Keratinocyte (primary cell): ENCODE measurements around the gene ZFPL1. TPM values are rescaled to one million over a fixed set of nuclear protein-coding genes. Genes with fewer than 3 reads are reported as not detected.

ENCODE experiments used
- DNase-seq: peaks from one replicate; pipeline ENCODE4 v3.0.0-alpha.2; 2011; ENCODE audit warnings: low read depth, missing footprints, low spot score
- FAIRE-seq: peaks from 2 replicates; lab custom pipeline; 2011; peaks lifted over from hg19 to GRCh38; lab: Jason Lieb, UNC
- H2AFZ ChIP-seq: 2 replicates; pipeline ENCODE4 v1.6.0; 2012; ENCODE audit warnings: low read length, control low read depth, inconsistent platforms; ENCODE audit not compliant: control insufficient read depth
- H3K27ac ChIP-seq: 2 replicates; pipeline ENCODE4 v1.5.1; 2011; ENCODE audit warnings: low read length; ENCODE audit not compliant: control insufficient read depth, insufficient read depth
- H3K27me3 ChIP-seq: 3 replicates; pipeline ENCODE4 v1.6.0; 2011; ENCODE audit warnings: low read length; ENCODE audit not compliant: control insufficient read depth, insufficient read depth; ENCODE audit errors: extremely low read depth
- H3K36me3 ChIP-seq, 2 experiments: 2 replicates in 1 of 2; 3 replicates in 1 of 2; pipeline ENCODE4 v1.5.1; 2011; ENCODE audit warnings: low read length in 2 of 2, mild to moderate bottlenecking in 1 of 2; ENCODE audit not compliant: control insufficient read depth in 2 of 2, insufficient read depth in 2 of 2; ENCODE audit errors: extremely low read depth in 1 of 2
- H3K4me1 ChIP-seq: 3 replicates; pipeline ENCODE4 v1.5.1; 2011; ENCODE audit warnings: low read length; ENCODE audit not compliant: control insufficient read depth, insufficient read depth; ENCODE audit errors: extremely low read depth
- H3K4me2 ChIP-seq: 3 replicates; pipeline ENCODE4 v1.6.0; 2011; ENCODE audit warnings: low read depth, low read length; ENCODE audit not compliant: control insufficient read depth, insufficient read depth; ENCODE audit errors: extremely low read depth
- H3K4me3 ChIP-seq, 3 experiments: fragments of 200-600 bp in 1 of 3; sonication (generic) in 1 of 3; 2 replicates in 2 of 3; 3 replicates in 1 of 3; pipeline ENCODE4 v1.5.1; 2011 to 2016; ENCODE audit warnings: low read length in 3 of 3, mild to moderate bottlenecking in 3 of 3, control low read depth in 2 of 3, inconsistent platforms in 1 of 3, low read depth in 1 of 3, mixed read lengths in 1 of 3, mixed run types in 1 of 3, moderate library complexity in 1 of 3; ENCODE audit not compliant: control insufficient read depth in 2 of 3, insufficient read depth in 2 of 3; ENCODE audit errors: extremely low read depth in 1 of 3
- H3K79me2 ChIP-seq: 2 replicates; pipeline ENCODE4 v1.6.0; 2012; ENCODE audit warnings: low read length; ENCODE audit not compliant: control insufficient read depth, insufficient read depth
- H3K9ac ChIP-seq: 3 replicates; pipeline ENCODE4 v1.6.0; 2011; ENCODE audit warnings: low read length; ENCODE audit not compliant: control insufficient read depth, insufficient read depth; ENCODE audit errors: extremely low read depth
- H3K9me1 ChIP-seq: 3 replicates; pipeline ENCODE4 v1.6.0; 2011; ENCODE audit warnings: low read length; ENCODE audit not compliant: control insufficient read depth, insufficient read depth; ENCODE audit errors: extremely low read depth
- H3K9me3 ChIP-seq: 2 replicates; pipeline ENCODE4 v1.5.1; 2012; ENCODE audit warnings: low read depth, low read length; ENCODE audit not compliant: control insufficient read depth
- H4K20me1 ChIP-seq: 3 replicates; pipeline ENCODE4 v1.6.0; 2011; ENCODE audit warnings: low read length; ENCODE audit not compliant: control insufficient read depth, insufficient read depth; ENCODE audit errors: extremely low read depth
- EZH2 ChIP-seq: IDR thresholded peaks from one replicate; pipeline ENCODE4 v1.6.1; 2012; ENCODE audit warnings: inconsistent platforms, mild to moderate bottlenecking, low read length, moderate library complexity
- dilution Hi-C: fragments of 300-500 bp; cut with MboI; formaldehyde crosslinking; loops from one replicate; pipeline ENCODE4 v1.7.0; 2020; ENCODE audit warnings: low sequenced_read_pairs; ENCODE audit not compliant: extremely low pct_ligation_motif_present
- polyA plus RNA-seq, 5 experiments: library from polyadenylated mRNA; depleted of rRNA in 3 of 5; stranded (reverse) in 3 of 5; stranded (forward) in 1 of 5; unstranded in 1 of 5; fragments of >200 nt; gene quantifications; 1 replicate in 1 of 5; 2 replicates in 3 of 5; 3 replicates in 1 of 5; pipeline versions ENCODE4 v1.2.1 to v1.2.3, GENCODE V29; 2011 to 2012; ENCODE audit warnings: missing spikeins in 2 of 5, low read depth in 1 of 5, low replicate concordance in 1 of 5
- TF ChIP-seq, protein P1 (sequence below), 3 experiments: IDR thresholded peaks in 1 of 3; conservative IDR thresholded peaks in 1 of 3; optimal IDR thresholded peaks in 1 of 3; 2 replicates in 2 of 3; 3 replicates in 1 of 3; pipeline versions ENCODE3 to v1.5.1; 2011; ENCODE audit warnings: low read length in 3 of 3, mild to moderate bottlenecking in 3 of 3, moderate library complexity in 2 of 3, control low read depth in 1 of 3, inconsistent platforms in 1 of 3; ENCODE audit not compliant: insufficient read depth in 2 of 3; ENCODE audit errors: extremely low read depth in 1 of 3

ZFPL1 gene
- polyA plus RNA-seq, 1 donor (not counting 4 experiments of a cell fraction or from before 2014, with no cell fraction given): 15.0 TPM

- peaks cover 56% of the 10 kb centered on the region for H3K79me2 ChIP-seq
- H3K4me1 ChIP-seq: peaks cover 29% of the 10 kb centered on the region
- H3K9me1 ChIP-seq: peaks cover 3% of the 10 kb centered on the region
- H3K27me3 ChIP-seq: no peaks in the 10 kb centered on the region
- H3K4me3 ChIP-seq: peak overlapping the region; percentile 72 to 98 (median 82)
- DNase-seq (no peak), FAIRE-seq (no peak)
- H3K9ac ChIP-seq: peak overlapping the region; percentile 80
- H3K4me2 ChIP-seq: peak overlapping the region; percentile 96
- no peaks in the 10 kb centered on the region for H4K20me1 ChIP-seq
- peak overlapping the region; percentile 88 for H2AFZ ChIP-seq
- H3K36me3 ChIP-seq: peaks cover 13 to 41% of the 10 kb centered on the region in 2 experiments
- H3K9me3 ChIP-seq: no peaks in the 10 kb centered on the region
- no peak for TF ChIP-seq EZH2
- TF ChIP-seq, protein P1, sequence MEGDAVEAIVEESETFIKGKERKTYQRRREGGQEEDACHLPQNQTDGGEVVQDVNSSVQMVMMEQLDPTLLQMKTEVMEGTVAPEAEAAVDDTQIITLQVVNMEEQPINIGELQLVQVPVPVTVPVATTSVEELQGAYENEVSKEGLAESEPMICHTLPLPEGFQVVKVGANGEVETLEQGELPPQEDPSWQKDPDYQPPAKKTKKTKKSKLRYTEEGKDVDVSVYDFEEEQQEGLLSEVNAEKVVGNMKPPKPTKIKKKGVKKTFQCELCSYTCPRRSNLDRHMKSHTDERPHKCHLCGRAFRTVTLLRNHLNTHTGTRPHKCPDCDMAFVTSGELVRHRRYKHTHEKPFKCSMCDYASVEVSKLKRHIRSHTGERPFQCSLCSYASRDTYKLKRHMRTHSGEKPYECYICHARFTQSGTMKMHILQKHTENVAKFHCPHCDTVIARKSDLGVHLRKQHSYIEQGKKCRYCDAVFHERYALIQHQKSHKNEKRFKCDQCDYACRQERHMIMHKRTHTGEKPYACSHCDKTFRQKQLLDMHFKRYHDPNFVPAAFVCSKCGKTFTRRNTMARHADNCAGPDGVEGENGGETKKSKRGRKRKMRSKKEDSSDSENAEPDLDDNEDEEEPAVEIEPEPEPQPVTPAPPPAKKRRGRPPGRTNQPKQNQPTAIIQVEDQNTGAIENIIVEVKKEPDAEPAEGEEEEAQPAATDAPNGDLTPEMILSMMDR (optimal IDR thresholded peaks at IDR 0.05 in 1 of 3, IDR thresholded peaks at IDR 0.05 in 1 of 3, conservative IDR thresholded peaks at IDR 0.05 in 1 of 3; ENCODE audit: extremely low read depth in 1 of 3, insufficient read depth in 2 of 3, low read length in 3 of 3): no peak
- H3K27ac ChIP-seq: peak overlapping the region; percentile 84
- dilution Hi-C loops: no loop called here
These were observed 738 bp upstream of the ZFPL1 start for GRCh38 chr11:65083134-65083833.

DNA sequence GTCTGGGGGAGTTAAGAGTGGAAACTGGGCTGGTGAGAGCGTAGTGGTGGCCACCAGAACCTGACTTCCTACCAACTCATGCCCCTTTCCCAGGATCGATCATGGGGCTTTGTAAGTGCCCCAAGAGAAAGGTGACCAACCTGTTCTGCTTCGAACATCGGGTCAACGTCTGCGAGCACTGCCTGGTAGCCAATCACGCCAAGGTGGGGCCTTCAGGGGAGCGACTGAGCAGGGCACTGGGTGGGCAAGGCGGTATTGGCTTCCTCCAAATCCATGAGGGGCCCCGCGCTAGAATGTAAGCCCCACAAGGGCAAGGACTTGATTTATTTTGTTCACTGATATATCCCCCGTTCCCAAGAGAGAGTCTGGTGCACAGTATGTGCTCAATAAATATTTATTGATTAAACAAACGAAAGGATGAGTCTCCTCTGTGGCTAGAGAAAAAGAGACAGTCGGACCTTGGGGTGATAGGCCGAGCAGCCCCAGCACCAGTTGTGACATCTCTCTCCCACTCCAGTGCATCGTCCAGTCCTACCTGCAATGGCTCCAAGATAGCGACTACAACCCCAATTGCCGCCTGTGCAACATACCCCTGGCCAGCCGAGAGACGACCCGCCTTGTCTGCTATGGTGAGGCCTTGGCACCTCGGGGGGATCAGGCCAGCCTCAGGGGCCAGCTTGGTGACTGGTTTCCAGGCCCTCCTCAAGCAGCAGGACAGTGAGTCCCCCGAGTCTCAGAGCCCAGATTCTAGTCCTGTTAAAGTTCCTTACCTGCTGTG, 765 bp downstream of the ZFPL1 start:
- Histone ChIP-seq H3K79me2 (peaks cover 44% of the 10 kb centered on the region), H3K9ac (peak overlapping the region; percentile 80), H2AFZ (peak overlapping the region; percentile 1), H3K9me1 (no peaks in the 10 kb centered on the region), H4K20me1 (no peaks in the 10 kb centered on the region), H3K4me1 (peaks cover 29% of the 10 kb centered on the region), H3K27me3 (no peaks in the 10 kb centered on the region), H3K27ac (peak overlapping the region; percentile 84), H3K36me3 (peaks cover 19 to 37% of the 10 kb centered on the region in 2 experiments), H3K4me2 (peak overlapping the region; percentile 69), H3K4me3 (peak overlapping the region; percentile 72 to 98 (median 82)), H3K9me3 (no peaks in the 10 kb centered on the region)
- dilution Hi-C loops: no loop called here
- DNase-seq: no peak
- FAIRE-seq: no peak
- TF ChIP-seq, protein P1 (optimal IDR thresholded peaks at IDR 0.05 in 1 of 3, IDR thresholded peaks at IDR 0.05 in 1 of 3, conservative IDR thresholded peaks at IDR 0.05 in 1 of 3; ENCODE audit: extremely low read depth in 1 of 3, insufficient read depth in 2 of 3, low read length in 3 of 3): no peak
- no peak for TF ChIP-seq EZH2
